Hepatocyte (in vitro differentiated cells): ENCODE data around the gene PLBD2. TPM values are rescaled to one million over a fixed set of nuclear protein-coding genes. Genes with fewer than 3 reads are reported as not detected.
"Not testable (repeated sequence)": the region's sequence is repeated elsewhere in the genome, so short reads cannot be mapped to it uniquely, and the experiment has no call there.

Experiments
- DNase-seq: peaks from one replicate; pipeline ENCODE4 v3.0.0-alpha.2; 2016; ENCODE audit warnings: low spot score
- H2AFZ ChIP-seq: fragments of 200-600 bp; sonication (generic); 2 replicates; pipeline ENCODE4 v1.6.0; 2016; ENCODE audit warnings: antibody characterized with exemption, mild to moderate bottlenecking
- H3K27ac ChIP-seq: fragments of 200-600 bp; sonication (generic); 2 replicates; pipeline ENCODE4 v1.5.1; 2016; ENCODE audit warnings: mild to moderate bottlenecking
- H3K27me3 ChIP-seq: fragments of 200-600 bp; sonication (generic); 2 replicates; pipeline ENCODE4 v1.6.1; 2016
- H3K36me3 ChIP-seq: fragments of 200-600 bp; sonication (generic); replicated peaks from 2 replicates; pipeline ENCODE4 v1.5.1; 2016; ENCODE audit warnings: low read depth; ENCODE audit not compliant: insufficient read depth
- H3K4me1 ChIP-seq: fragments of 200-600 bp; sonication (generic); 2 replicates; pipeline ENCODE4 v1.5.1; 2016; ENCODE audit warnings: mild to moderate bottlenecking, moderate library complexity; ENCODE audit not compliant: insufficient read depth
- H3K4me2 ChIP-seq: fragments of 200-600 bp; sonication (generic); 2 replicates; pipeline ENCODE4 v1.6.0; 2016
- H3K4me3 ChIP-seq: fragments of 200-600 bp; sonication (generic); 2 replicates; pipeline ENCODE4 v1.5.1; 2016; ENCODE audit warnings: mild to moderate bottlenecking
- H3K79me2 ChIP-seq: fragments of 200-600 bp; sonication (generic); 2 replicates; pipeline ENCODE4 v1.6.0; 2017; ENCODE audit warnings: mild to moderate bottlenecking
- H3K9me2 ChIP-seq: fragments of 200-600 bp; sonication (generic); replicated peaks from 2 replicates; pipeline ENCODE4 v1.6.0; 2017; ENCODE audit warnings: mild to moderate bottlenecking; ENCODE audit not compliant: insufficient read depth
- H3K9me3 ChIP-seq: fragments of 200-600 bp; sonication (generic); 2 replicates; pipeline ENCODE4 v1.5.1; 2016; ENCODE audit warnings: low read depth, mild to moderate bottlenecking
- H4K20me1 ChIP-seq: fragments of 200-600 bp; sonication (generic); 2 replicates; pipeline ENCODE4 v1.6.0; 2016; ENCODE audit warnings: mild to moderate bottlenecking; ENCODE audit not compliant: insufficient read depth, poor library complexity, severe bottlenecking
- CTCF ChIP-seq: fragments of 200-600 bp; sonication (generic); IDR thresholded peaks from 2 replicates; pipeline ENCODE4 v1.5.1; 2016; ENCODE audit warnings: antibody characterized with exemption, mild to moderate bottlenecking; ENCODE audit not compliant: poor library complexity
- EZH2 ChIP-seq: fragments of 200-600 bp; sonication (generic); IDR thresholded peaks from 2 replicates; pipeline ENCODE4 v1.6.1; 2016; ENCODE audit warnings: antibody characterized with exemption, mild to moderate bottlenecking, borderline replicate concordance
- EZH2phosphoT487 ChIP-seq: fragments of 200-600 bp; sonication (generic); IDR thresholded peaks from one replicate; pipeline ENCODE4 v1.6.1; 2018; ENCODE audit warnings: antibody characterized with exemption, mild to moderate bottlenecking, low read depth, moderate library complexity; ENCODE audit not compliant: unreplicated experiment, severe bottlenecking
- WGBS: methylation state at CpG from one replicate; pipeline ENCODE4 v1.1.6; 2016; ENCODE audit warnings: low lambda C conversion rate; ENCODE audit errors: missing lambda C conversion rate; 5-methylcytosine and 5-hydroxymethylcytosine counted together
- polyA plus RNA-seq: library from polyadenylated mRNA; unstranded; fragments of >200 nt; fragmentation: Nextera tagmentation; extraction: Ambion mirVana; gene quantifications from 2 replicates; pipeline ENCODE4 v1.2.1, GENCODE V29; 2016
- total RNA-seq: library from RNA; depleted of rRNA; stranded (reverse); fragments of >200 nt; gene quantifications from 2 replicates; pipeline ENCODE4 v1.2.3, GENCODE V29; 2014

Gene PLBD2
- total and polyA plus RNA-seq, 2 experiments from 2014 or later, result 32.5 to 47.6 TPM

GRCh38 chr12:113347107-113347506 lies 11.3 kb upstream of the PLBD2 start:
- no peak overlapping the region for H3K4me2 ChIP-seq
- 90% methylated on average over 3 of the region's 3 CpGs for WGBS

GRCh38 chr12:113347892-113348291 lies 10.5 kb upstream of the PLBD2 start:
- Histone ChIP-seq H3K4me1 (no peaks in the 10 kb centered on the region), H3K4me2 (no peak overlapping the region), H3K4me3 (no peak overlapping the region), H3K79me2 (no peaks in the 10 kb centered on the region), H3K27me3 (no peaks in the 10 kb centered on the region), H3K36me3 (no peaks in the 10 kb centered on the region), H2AFZ (no peak overlapping the region), H3K9me3 (no peaks in the 10 kb centered on the region), H3K9me2 (no peaks in the 10 kb centered on the region), H3K27ac (no peak overlapping the region), H4K20me1 (no peaks in the 10 kb centered on the region)
- no peak for DNase-seq
- TF ChIP-seq EZH2phosphoT487 (no peak), CTCF (no peak), EZH2 (no peak)
- WGBS, result 74% methylated on average over 2 of the region's 2 CpGs

More at GRCh38 chr12:113347107-113347506, 11.3 kb upstream of the PLBD2 start:
- Histone ChIP-seq H3K9me2 (no peaks in the 10 kb centered on the region), H3K4me1 (no peaks in the 10 kb centered on the region), H3K9me3 (no peaks in the 10 kb centered on the region), H2AFZ (no peak overlapping the region), H3K36me3 (no peaks in the 10 kb centered on the region), H3K27ac (no peak overlapping the region), H4K20me1 (no peaks in the 10 kb centered on the region), H3K4me3 (no peak overlapping the region), H3K27me3 (no peaks in the 10 kb centered on the region), H3K79me2 (no peaks in the 10 kb centered on the region)
- TF ChIP-seq CTCF (no peak), EZH2 (no peak), EZH2phosphoT487 (no peak)
- no peak for DNase-seq

GRCh38 chr12:113348849-113349536 lies 9.4 kb upstream of the PLBD2 start:
- Histone ChIP-seq H4K20me1 (no peaks in the 10 kb centered on the region), H3K27me3 (no peaks in the 10 kb centered on the region), H3K27ac (no peak overlapping the region), H3K9me3 (no peaks in the 10 kb centered on the region), H3K4me2 (no peak overlapping the region), H3K9me2 (no peaks in the 10 kb centered on the region), H3K79me2 (no peaks in the 10 kb centered on the region), H2AFZ (no peak overlapping the region), H3K4me3 (no peak overlapping the region), H3K4me1 (no peaks in the 10 kb centered on the region), H3K36me3 (no peaks in the 10 kb centered on the region)
- TF ChIP-seq EZH2phosphoT487, result no peak
- TF ChIP-seq EZH2, result no peak
- no peak for TF ChIP-seq CTCF
- no peak for DNase-seq
- 81% methylated on average over 19 of the region's 19 CpGs for WGBS

GRCh38 chr12:113351089-113351488 lies 7.3 kb upstream of the PLBD2 start:
- H4K20me1 ChIP-seq, result no peaks in the 10 kb centered on the region
- no peaks in the 10 kb centered on the region for H3K36me3 ChIP-seq
- no peaks in the 10 kb centered on the region for H3K79me2 ChIP-seq
- TF ChIP-seq EZH2, result no peak
- no peak for TF ChIP-seq EZH2phosphoT487
- TF ChIP-seq CTCF, result no peak
- no peaks in the 10 kb centered on the region for H3K27me3 ChIP-seq
- no peak overlapping the region for H3K4me3 ChIP-seq
- DNase-seq, result no peak
- no peaks in the 10 kb centered on the region for H3K9me3 ChIP-seq
- H3K4me2 ChIP-seq, result no peak overlapping the region
- H2AFZ ChIP-seq, result no peak overlapping the region
- H3K4me1 ChIP-seq, result no peaks in the 10 kb centered on the region
- no peaks in the 10 kb centered on the region for H3K9me2 ChIP-seq
- no peak overlapping the region for H3K27ac ChIP-seq

GRCh38 chr12:113354192-113354591 lies 4.2 kb upstream of the PLBD2 start:
- not testable (repeated sequence) for H3K9me2 ChIP-seq, DNase-seq, H3K27ac ChIP-seq, H4K20me1 ChIP-seq, H3K79me2 ChIP-seq, H3K9me3 ChIP-seq, H3K36me3 ChIP-seq, H3K4me2 ChIP-seq, H3K4me3 ChIP-seq, H3K27me3 ChIP-seq, H2AFZ ChIP-seq
- H3K4me1 ChIP-seq, result peaks cover 11% of the 10 kb centered on the region
- 97% methylated on average over 7 of the region's 7 CpGs for WGBS
